Spleen (tissue), 7 donors: ENCODE results near the gene CHD5.

Experiments used
- POLR2A ChIP-seq, 3 donors: fragments of 450-650 bp; IDR thresholded peaks; one replicate each; pipeline ENCODE4 v1.5.1; 2017; ENCODE audit warnings: antibody characterized with exemption in 3 of 3, mild to moderate bottlenecking in 1 of 3
- POLR2AphosphoS5 ChIP-seq, 3 donors: sonication (generic); formaldehyde crosslinking; IDR thresholded peaks; one replicate each; pipeline ENCODE4 v1.5.1; 2017; ENCODE audit warnings: antibody characterized with exemption in 3 of 3
- TF ChIP-seq, protein P1 (sequence below), 11 experiments: fragments of 200-600 bp in 7 of 11; fragments of 450-650 bp in 4 of 11; sonication (generic) in 4 of 11; IDR thresholded peaks in 8 of 11; conservative IDR thresholded peaks in 3 of 11; 1 replicate in 7 of 11; 2 replicates in 4 of 11; pipeline versions ENCODE4 v1.4.0 to v1.8.0; 2016 to 2021; ENCODE audit warnings: antibody characterized with exemption in 11 of 11, inconsistent platforms in 4 of 11, mild to moderate bottlenecking in 1 of 11
- donor health status: DM: no; HTN: no; CAD: no; lungs with moderate emphysema.
- donor health status: DM: no; HTN: no; CAD: no.
- donor health status: DM: no; HTN: no; CAD: no.

DNA sequence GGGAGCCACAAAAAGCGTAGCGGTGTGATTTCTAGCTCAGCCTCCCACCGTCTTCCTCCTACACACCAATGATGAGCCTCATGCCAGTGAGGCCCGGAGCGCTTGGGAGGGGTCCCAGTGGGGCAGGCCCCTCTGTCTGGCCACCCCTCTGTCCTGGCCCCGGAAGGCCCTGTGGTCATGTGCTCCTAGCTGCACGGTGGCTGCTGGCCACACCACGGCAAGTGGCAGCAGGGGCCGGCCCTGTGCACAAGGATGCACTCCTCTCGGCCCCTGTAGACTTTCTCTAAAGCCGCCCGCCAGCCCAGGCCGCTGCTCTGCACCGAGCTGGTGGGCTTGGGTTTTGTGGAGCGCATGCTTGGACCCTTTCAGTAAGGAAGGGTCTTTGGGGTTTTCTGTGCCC is 80.8 kb downstream of the CHD5 start:
- TF ChIP-seq POLR2A (IDR thresholded peaks at IDR 0.05) (no peak), POLR2AphosphoS5 (IDR thresholded peaks at IDR 0.05) (no peak)
- TF ChIP-seq, protein P1, sequence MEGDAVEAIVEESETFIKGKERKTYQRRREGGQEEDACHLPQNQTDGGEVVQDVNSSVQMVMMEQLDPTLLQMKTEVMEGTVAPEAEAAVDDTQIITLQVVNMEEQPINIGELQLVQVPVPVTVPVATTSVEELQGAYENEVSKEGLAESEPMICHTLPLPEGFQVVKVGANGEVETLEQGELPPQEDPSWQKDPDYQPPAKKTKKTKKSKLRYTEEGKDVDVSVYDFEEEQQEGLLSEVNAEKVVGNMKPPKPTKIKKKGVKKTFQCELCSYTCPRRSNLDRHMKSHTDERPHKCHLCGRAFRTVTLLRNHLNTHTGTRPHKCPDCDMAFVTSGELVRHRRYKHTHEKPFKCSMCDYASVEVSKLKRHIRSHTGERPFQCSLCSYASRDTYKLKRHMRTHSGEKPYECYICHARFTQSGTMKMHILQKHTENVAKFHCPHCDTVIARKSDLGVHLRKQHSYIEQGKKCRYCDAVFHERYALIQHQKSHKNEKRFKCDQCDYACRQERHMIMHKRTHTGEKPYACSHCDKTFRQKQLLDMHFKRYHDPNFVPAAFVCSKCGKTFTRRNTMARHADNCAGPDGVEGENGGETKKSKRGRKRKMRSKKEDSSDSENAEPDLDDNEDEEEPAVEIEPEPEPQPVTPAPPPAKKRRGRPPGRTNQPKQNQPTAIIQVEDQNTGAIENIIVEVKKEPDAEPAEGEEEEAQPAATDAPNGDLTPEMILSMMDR (IDR thresholded peaks at IDR 0.05 in 8 of 11, conservative IDR thresholded peaks at IDR 0.05 in 3 of 11) = no peak
